Esophagus squamous epithelium (tissue), 4 donors: ENCODE results near the gene RAB3GAP1.

Experiments used
- CTCF ChIP-seq, 6 experiments: fragments of 450-650 bp in 4 of 6; fragments of 200-600 bp in 2 of 6; sonication (generic) in 2 of 6; IDR thresholded peaks; one replicate each; pipeline ENCODE4 v1.5.1; 2016 to 2019; ENCODE audit warnings: antibody characterized with exemption in 6 of 6, mild to moderate bottlenecking in 4 of 6, moderate library complexity in 4 of 6
- POLR2A ChIP-seq, 4 donors: fragments of 450-650 bp; IDR thresholded peaks; one replicate each; pipeline ENCODE4 v1.6.1; 2017; ENCODE audit warnings: antibody characterized with exemption in 4 of 4, mild to moderate bottlenecking in 4 of 4, moderate library complexity in 3 of 4

- TF ChIP-seq POLR2A (IDR thresholded peaks at IDR 0.05): no peak
- no peak for TF ChIP-seq CTCF (IDR thresholded peaks at IDR 0.05)
These were observed 28.9 kb upstream of the RAB3GAP1 start for GRCh38 chr2:135022952-135023880.
